Stimulated activated CD4-positive, alpha-beta T cell treated with anti-CD3 and anti-CD28 coated beads, TNF-alpha, amount 100 ng/mL, for 1 hour (primary cell): ENCODE measurements around the gene CD19.
"Not testable (repeated sequence)": the region's sequence is repeated elsewhere in the genome, so short reads cannot be mapped to it uniquely, and the experiment has no call there.

ENCODE experiments used
- DNase-seq, 3 donors: peaks; one replicate each; pipeline ENCODE4 v3.0.0-alpha.2; 2020; ENCODE audit warnings: low read depth in 3 of 3, low spot score in 1 of 3

The CD19 gene

GRCh38 chr16:28905800-28906372 lies 25.9 kb upstream of the CD19 start:
- no peak for DNase-seq

GRCh38 chr16:28910086-28911031 lies 21.4 kb upstream of the CD19 start:
- no peak for DNase-seq

GRCh38 chr16:28912558-28912957 lies 19.2 kb upstream of the CD19 start:
- DNase-seq = no peak

- DNase-seq = no peak
These were observed 17.6 kb upstream of the CD19 start for GRCh38 chr16:28913946-28914724.

GRCh38 chr16:28915181-28915580 lies 16.6 kb upstream of the CD19 start:
- no peak for DNase-seq

GRCh38 chr16:28917095-28917494 lies 14.7 kb upstream of the CD19 start:
- no peak for DNase-seq

GRCh38 chr16:28918698-28919097 lies 13.1 kb upstream of the CD19 start:
- DNase-seq = no peak

- no peak for DNase-seq
These were observed 8.6 kb upstream of the CD19 start for GRCh38 chr16:28923231-28923587.

GRCh38 chr16:28923652-28924398 lies 7.9 kb upstream of the CD19 start:
- no peak for DNase-seq

- no peak for DNase-seq
These were observed 7.4 kb upstream of the CD19 start for GRCh38 chr16:28924399-28924761.

- peak; percentile 80 to 99 (median 89) for DNase-seq
These were observed 6.9 kb upstream of the CD19 start, which contains the start of gene RABEP2 for GRCh38 chr16:28924762-28925385. RABEP2 (minus strand) TSS chr16:28925238; CDS start chr16:28925163, 75 bp downstream.

- DNase-seq = peak; percentile 52 to 58 (median 54)
These were observed 6.2 kb upstream of the CD19 start for GRCh38 chr16:28925386-28926228.

GRCh38 chr16:28926284-28926683 lies 5.5 kb upstream of the CD19 start:
- not testable (repeated sequence) for DNase-seq

GRCh38 chr16:28927815-28928214 lies 4.0 kb upstream of the CD19 start:
- no peak for DNase-seq

- DNase-seq = no peak
These were observed 1.6 kb upstream of the CD19 start for GRCh38 chr16:28930203-28930602.

- no peak for DNase-seq
These were observed 1.1 kb upstream of the CD19 start for GRCh38 chr16:28930652-28931051.

GRCh38 chr16:28932339-28933141 lies 769 bp downstream of the CD19 start:
- DNase-seq = no peak

- DNase-seq = no peak
These were observed 1.4 kb downstream of the CD19 start for GRCh38 chr16:28933171-28933570.

GRCh38 chr16:28935346-28935745 lies 3.6 kb downstream of the CD19 start:
- no peak for DNase-seq
